ENCODE data around the gene CECR2. TPM values are rescaled to one million over a fixed set of nuclear protein-coding genes. Genes with fewer than 3 reads are reported as not detected.

CECR2 gene
- total RNA-seq, 4 donors from 2014 or later = 1.8 to 2.7 (median 2.2) TPM

- no peak for TF ChIP-seq POLR2A (IDR thresholded peaks at IDR 0.05)
- intact Hi-C loops (cut with DNase I; ENCODE audit: low total_unique reads) = no loop called here
- WGBS, 2 donors = 3 to 5% methylated on average over 7 of the region's 7 CpGs
- no peak for DNase-seq (ENCODE audit: low spot score in 2 of 2)
- no peak overlapping the region for H3K4me3 ChIP-seq (ENCODE audit: low read depth, poor library complexity, severe bottlenecking)
These were observed 1.1 kb upstream of the CECR2 start for GRCh38 chr22:17368144-17368543.

GRCh38 chr22:17368554-17369438 lies 464 bp upstream of the CECR2 start:
- intact Hi-C loops (cut with DNase I; ENCODE audit: low total_unique reads) = no loop called here
- DNase-seq (ENCODE audit: low spot score in 2 of 2) = no peak

GRCh38 chr22:17370026-17370765 lies 936 bp downstream of the CECR2 start:
- DNase-seq (ENCODE audit: low spot score in 2 of 2) = no peak
- no peak for TF ChIP-seq POLR2A (IDR thresholded peaks at IDR 0.05)
- no peak for TF ChIP-seq CTCF (IDR thresholded peaks at IDR 0.05)
- H3K4me3 ChIP-seq (ENCODE audit: low read depth, poor library complexity, severe bottlenecking) = peak overlapping the region; percentile 50
- intact Hi-C loops (cut with DNase I; ENCODE audit: low total_unique reads) = no loop called here
- 2 to 3% methylated on average over 30 to 41 of the region's 88 CpGs for WGBS, 2 donors

More at GRCh38 chr22:17368554-17369438, 464 bp upstream of the CECR2 start:
- 1 to 2% methylated on average over 42 to 47 of the region's 64 CpGs for WGBS, 2 donors
- H3K4me3 ChIP-seq (ENCODE audit: low read depth, poor library complexity, severe bottlenecking) = peak overlapping the region; percentile 3
- TF ChIP-seq CTCF (IDR thresholded peaks at IDR 0.05) (no peak), POLR2A (IDR thresholded peaks at IDR 0.05) (no peak)

- DNase-seq (ENCODE audit: low spot score in 2 of 2) = no peak
- intact Hi-C loops (cut with DNase I; ENCODE audit: low total_unique reads) = no loop called here
- TF ChIP-seq POLR2A (IDR thresholded peaks at IDR 0.05) (no peak), CTCF (IDR thresholded peaks at IDR 0.05) (no peak)
- WGBS, 2 donors = 15 to 17% methylated on average over 23 of the region's 23 CpGs
- H3K4me3 ChIP-seq (ENCODE audit: low read depth, poor library complexity, severe bottlenecking) = peak overlapping the region; percentile 50
These were observed 1.6 kb downstream of the CECR2 start for GRCh38 chr22:17370766-17371432.

GRCh38 chr22:17371448-17371847 lies 2.2 kb downstream of the CECR2 start:
- no peak overlapping the region for H3K4me3 ChIP-seq (ENCODE audit: low read depth, poor library complexity, severe bottlenecking)
- TF ChIP-seq CTCF (IDR thresholded peaks at IDR 0.05) = no peak

GRCh38 chr22:17373855-17374254 lies 4.6 kb downstream of the CECR2 start:
- TF ChIP-seq POLR2A (IDR thresholded peaks at IDR 0.05) (no peak), CTCF (IDR thresholded peaks at IDR 0.05) (no peak)
- intact Hi-C loops (cut with DNase I; ENCODE audit: low total_unique reads) = no loop called here
- no peak for DNase-seq (ENCODE audit: low spot score in 2 of 2)
- no peak overlapping the region for H3K4me3 ChIP-seq (ENCODE audit: low read depth, poor library complexity, severe bottlenecking)
- WGBS, 2 donors = 69 to 71% methylated on average over 4 of the region's 4 CpGs

More at GRCh38 chr22:17371448-17371847, 2.2 kb downstream of the CECR2 start:
- intact Hi-C loops (cut with DNase I; ENCODE audit: low total_unique reads) = no loop called here
- 56 to 58% methylated on average over 5 of the region's 5 CpGs for WGBS, 2 donors
- no peak for DNase-seq (ENCODE audit: low spot score in 2 of 2)
